GM18870 (cell line): Measurements from ENCODE around the gene DDX20.
"Not testable (repeated sequence)": the region's sequence is repeated elsewhere in the genome, so short reads cannot be mapped to it uniquely, and the experiment has no call there.

Source experiments
- ATAC-seq: cut with Tn5 transposase; IDR thresholded peaks from one replicate; pipeline ENCODE4 v1.9.1; 2021; ENCODE audit warnings: moderate library complexity; ENCODE audit not compliant: unreplicated experiment

Gene DDX20

DNA sequence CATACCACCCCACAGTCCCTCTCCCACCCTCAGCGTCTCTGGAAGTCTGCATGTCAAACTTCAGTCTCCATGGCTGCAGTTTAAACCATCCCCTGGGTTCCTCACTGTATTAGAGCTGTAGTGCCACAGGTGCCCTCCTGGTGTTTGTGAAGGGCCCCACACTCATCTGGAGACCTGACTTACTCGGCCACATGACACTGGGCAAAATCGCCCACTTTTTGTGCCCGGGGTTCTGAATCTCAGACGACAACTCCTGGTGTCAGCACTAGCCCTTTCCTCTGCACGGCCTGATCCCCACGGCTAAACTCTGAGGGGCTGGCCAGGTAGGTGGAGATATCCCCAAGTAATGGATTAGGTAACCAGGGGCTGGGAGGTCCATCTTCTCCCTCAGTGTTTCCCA lies 23.0 kb upstream of the DDX20 start:
- ATAC-seq = no peak

DNA sequence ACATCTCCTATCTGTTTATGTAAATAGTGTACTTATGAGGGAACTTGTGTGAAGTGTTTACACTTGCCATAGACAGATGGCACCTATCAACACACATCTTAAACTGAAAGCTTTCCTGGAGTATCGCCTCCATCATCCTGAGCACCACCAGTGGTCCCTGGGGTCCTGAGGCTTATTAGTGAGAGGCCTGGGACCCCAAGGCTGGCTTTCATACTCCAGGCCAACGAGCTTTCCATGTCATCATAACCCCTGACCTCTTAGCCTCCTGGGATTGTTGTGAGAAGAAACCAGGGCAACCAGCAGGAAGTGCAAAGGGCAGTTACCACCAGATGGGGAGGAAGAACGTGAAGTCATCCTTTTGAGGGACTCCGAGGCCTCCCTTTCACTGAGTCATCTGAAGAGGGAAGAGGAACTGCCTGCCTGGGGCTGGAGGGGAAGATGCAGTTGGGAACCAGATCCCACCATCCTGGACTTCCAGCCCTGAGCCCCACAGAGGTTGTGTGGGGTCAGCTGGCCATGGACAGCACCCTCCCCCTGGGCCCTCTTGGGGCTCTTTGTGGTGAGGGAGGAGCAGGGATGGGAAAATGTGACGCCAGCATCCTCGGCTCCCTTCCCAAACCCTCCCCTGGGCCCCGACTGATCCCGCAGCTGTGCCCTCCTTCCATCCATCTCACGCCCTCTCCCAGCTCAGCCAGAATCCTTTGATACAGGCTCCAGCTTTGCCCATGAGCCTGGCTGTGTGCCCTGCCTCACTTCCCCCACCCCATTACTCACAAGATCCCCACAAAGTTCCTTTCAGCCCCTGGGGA lies 22.3 kb upstream of the DDX20 start:
- ATAC-seq = no peak

DNA sequence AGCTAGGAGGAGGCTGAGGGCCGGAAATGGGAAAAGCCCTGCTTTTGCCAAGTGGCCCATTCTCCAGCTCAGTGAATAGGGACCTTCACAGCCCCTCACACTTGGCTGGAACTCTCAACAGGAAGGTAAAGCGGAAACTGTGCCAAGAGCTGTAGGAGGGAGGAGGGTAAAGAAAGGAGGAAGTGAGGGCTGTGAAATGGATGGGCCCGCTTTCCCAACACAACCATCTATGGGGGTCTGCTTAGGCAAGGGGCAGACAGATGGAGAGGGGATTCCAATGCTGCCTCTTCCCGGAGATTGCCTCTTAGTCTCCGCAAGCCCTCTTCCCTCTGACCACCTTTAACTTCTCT lies 21.7 kb upstream of the DDX20 start:
- ATAC-seq = no peak

DNA sequence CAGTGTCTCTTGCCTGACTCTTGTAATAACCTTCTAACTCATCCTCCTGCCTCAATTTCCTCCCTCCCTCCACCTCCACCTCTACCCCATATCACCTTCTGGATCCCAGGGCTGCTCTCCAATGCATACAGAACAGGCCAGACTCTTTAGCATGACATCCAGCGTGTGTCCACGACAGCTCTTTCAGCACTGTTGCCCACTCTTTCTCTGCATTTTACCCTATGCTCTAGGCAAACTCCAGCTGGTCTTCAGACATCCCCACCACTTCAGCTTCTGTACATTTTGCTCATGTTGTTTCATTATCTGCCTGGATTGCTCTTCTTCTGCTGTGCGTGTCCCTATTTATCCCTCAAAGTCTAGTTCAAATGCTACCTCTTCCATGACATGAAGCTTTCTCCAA lies 21.3 kb upstream of the DDX20 start:
- ATAC-seq = no peak

DNA sequence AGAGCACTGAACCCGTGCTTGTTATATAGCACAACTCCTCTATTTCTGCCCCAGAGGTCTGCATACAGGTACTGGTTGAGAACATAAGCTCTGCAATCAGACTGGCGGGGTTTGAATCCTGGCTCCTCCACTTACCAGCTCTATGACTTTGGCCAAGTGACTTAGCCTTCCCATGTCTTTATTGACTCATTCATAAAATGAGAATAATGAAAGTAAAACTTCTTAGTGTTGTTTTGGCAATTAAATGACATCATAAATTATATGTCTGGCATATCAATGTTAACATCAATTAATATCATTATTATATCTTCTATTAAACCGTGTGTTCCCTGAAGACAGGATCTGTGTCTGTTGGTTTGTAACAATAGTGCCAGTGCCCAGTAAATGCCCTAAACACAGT lies 20.8 kb upstream of the DDX20 start:
- ATAC-seq = no peak

DNA sequence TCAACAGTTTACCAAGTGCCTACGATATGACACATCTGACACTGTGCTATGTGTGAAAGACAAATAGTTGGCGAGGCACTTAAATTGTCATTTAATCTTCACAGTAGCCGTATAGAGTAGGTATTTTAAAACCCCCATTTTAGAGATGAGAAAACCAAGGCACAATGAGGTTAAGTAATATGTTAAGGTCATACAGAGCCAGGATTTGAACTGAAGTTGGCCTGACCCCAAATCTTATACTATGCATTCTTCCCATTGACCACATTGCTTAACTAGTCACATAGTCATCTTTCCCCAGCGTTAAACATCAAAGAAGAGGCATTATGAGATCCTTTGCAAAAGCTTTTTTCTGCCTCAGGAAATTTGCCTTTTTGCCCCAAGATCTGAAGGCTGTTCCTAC lies 20.4 kb upstream of the DDX20 start:
- ATAC-seq = no peak

DNA sequence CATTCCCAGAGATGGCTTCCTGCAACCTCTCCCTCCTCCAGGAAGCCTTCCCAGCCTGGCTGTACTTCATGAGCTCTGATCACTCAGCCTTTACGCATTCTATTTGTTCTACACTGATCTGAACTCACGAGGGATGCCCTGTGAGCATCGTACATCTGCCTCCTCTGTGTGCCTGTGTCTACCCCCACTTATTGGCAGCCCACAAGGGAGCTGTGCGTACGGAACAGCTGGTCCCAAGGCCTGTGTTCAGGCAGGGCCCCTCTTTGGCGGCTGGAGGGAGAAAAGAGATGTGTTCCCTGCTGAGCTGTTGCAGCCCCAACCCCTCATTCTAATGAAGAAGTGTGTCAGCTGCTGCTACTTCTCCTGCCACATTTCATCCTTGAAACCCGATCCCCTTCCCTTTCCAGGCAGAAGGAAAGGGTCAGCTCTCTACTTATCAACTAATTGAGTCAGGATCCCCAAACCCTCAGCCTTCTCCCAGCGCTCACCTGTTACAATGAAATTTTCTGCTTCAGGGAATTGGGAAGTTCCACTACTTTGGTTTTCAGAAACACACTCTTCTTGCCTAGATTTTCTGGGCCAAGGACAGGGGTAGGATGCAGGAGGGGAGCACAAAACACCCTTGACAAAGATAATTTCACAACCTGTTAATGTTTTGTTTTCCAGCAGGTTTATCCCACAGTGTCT lies 19.7 kb upstream of the DDX20 start:
- ATAC-seq = no peak

DNA sequence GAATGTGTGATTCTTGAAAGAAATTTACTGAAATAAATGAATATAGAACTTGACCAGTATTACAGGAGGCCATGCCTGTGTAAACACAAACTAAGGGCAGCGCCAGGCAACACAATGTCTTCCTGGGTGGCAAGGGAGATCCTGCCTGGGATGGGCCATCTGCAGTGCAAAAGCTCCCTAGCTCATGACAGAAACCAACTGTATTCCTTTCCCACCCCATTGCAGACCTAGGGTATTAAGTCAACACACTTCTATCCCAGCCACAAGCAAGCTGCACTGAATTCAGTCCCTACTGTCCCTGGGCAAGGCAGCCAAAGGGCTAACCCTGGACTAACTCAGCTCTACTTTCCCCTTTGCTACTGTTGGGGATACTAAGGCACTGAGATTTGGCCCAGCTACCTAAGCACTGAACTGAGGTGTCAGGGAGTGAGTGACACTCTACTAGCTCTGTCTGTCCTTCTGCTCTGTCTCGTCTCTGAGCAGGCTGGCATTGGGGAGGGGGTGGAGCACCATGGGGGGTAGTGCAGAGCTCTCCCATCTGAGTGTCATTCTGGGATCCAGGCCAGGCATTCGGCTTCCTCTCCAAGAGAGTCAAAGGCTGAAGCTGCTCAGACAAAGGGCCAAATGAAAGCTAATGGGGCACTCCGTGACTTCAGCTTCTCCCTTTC lies 19.0 kb upstream of the DDX20 start:
- ATAC-seq = no peak

DNA sequence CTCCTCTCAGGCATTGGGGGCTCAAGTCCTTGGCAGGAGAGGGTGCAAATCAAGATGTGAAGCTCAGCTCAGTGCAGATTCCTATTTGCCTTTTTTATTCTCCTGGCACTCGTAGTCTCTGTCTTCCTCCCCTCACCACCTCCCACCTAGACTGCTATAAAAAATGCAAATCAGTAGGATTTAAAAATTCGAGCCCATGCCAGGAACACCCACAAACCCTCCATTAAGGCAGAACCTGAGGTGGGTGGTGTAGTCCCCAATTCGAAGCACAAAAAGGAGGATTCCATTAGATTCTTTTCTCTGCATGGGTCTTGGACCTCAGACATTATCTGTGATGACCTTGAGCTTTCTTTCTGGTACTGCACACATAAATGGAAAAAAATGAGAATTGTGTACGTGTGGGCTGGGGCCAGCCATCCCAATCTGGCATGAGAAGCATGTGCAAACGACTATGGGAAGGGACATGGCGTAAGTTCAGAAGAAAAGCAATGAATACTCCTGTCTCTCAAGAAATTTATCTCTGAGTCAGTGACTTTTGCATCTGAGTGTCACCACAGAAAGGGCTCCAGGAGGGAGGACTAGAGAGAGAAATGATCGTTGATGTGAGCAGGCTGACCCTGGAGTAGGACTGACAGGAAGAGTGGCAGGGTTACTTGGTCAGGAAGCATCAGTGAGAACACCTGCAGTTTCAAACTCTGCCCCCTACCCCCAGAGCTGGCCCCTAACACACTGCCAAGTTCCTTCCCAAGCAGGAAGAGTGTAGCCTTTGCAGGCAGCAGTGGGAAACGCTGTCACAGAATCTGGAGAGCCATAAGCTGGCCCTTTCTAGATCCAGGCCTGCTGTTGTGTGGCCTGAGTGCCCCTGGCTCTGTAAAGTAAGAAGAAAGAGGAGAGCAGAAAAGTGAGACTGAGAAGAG lies 18.2 kb upstream of the DDX20 start:
- no peak for ATAC-seq

DNA sequence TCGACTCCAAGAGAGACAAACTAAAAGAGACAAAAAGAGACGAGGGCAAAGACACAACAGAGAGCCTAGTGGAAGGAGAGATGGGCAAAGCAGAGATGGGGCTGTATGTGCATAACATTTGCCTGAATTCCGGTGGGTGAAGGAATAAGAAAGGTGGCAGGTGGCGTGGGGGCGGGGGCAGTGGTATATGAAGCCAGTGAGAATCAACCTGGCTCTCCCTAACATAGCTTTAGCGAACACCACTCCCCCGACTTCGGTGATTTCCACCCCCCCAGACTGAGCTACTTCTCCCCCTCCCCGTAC lies 17.6 kb upstream of the DDX20 start:
- ATAC-seq = no peak

DNA sequence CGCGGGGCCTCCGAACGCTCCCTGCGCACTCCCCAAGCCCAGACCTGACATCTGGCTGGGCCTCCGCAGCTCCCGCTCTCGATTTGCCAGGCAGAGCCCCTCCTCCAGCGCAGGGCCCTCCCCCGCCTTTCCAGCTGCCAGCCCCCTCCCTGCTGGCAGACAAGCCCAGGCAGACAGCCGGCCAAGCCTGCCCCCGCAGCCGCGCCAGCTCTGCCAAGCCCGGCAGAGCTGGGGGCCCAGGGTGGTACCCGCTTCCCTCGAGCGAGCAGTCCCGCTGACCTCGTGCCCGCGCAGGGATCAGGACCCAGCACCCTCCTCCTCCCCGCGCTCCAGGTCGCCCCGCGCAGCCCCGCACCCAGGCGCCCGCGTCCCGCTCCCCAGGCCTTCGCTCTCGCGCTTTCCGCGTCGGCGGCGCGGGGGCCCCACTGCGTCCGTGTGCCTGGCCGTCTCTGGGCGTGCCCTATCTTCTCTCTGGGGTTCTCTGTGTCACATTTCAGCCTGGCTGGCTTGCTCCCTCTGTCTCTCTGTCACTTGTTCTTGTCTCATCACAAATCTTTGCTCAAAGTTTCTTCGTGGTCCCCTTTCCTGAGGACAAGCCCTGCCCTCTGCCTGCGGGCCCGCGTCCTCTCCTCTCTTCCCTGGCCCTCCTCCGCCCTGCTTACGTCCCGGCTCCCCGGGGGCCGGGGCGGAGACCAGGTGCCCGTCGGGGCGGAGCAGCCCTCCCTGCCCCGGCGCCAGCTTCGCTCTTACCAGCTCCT lies 17.1 kb upstream of the DDX20 start:
- peak; percentile 35 for ATAC-seq

DNA sequence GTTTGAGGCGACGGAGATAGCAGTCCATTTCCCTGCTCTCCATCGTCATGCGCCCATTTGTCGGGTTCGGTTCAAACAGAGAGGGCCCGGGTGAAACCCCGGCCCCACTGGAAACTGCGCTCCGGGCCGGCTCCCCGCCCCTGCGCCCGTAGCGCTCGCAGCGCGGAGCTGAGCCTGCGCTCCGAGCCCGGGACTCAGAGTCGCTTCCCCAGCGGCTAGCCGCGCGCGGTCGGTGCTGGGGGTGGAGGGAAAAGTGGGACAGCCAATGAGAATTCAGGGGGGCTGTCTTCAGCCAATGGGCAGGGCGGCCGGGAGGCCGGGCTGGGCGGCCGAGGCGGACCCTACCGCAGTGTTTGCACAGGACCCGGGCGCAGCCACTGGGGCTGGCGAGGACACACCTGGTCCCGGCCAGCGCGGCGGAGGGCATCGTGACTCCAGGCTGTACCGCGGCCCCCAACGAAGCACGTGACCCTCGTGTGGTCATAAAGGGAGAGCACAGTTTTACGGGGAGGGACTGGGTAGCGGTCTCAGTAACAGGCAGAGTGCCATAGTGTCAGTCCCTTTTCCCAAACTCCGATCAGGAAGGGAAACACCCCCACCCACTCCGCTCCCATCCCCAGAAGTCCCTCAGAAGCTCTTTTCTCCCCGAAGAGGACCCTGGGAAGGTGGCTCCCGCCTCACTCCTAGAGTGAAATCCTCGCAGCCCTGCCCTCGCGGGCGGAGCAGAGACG lies 16.3 kb upstream of the DDX20 start, which contains the start of gene INKA2:
TSS of gene INKA2 (minus strand) at position 202 of the 731 bp plus-strand sequence. CDS start at position 49, 153 bp downstream.
- ATAC-seq = peak; percentile 74

DNA sequence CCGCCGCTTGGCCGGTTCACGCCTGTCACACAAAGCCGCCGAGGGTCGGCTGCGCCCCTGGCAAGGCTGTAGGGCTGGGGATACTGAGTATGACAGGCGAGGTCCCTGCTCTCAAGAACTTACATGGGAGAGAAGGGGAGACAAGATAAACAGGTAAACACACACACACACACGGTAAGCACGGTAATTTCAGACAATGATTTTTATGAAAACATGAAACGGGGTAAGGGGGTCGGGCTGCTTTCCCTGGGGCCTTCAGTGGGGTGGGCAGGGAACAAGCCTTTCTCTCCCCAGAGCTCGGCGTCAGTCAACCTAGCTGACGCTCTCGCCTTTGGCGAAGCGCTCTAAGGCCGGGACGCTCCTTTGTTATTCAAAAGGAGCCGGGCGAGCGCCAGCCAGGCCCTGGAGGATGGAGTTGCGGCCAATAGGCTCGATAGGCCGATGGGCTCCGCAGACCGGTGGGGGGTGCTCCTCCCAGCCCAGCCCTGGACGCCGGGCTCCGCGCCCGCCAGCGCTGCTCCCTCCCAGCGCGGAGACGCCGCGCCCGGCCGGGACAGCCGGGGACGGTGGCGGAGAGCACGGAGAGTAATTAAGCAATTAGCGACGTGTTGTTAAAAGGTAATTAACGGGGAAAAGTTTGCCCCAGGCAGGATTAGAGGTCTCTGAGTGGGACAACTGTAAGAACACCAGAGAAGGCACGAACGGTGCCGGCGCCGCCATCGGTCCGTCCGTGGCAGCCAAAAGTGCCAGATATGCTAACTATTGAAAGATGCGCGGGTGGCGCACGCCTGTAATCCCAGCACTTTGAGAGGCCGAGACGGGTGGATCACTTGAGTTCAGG lies 15.6 kb upstream of the DDX20 start:
- ATAC-seq = no peak

DNA sequence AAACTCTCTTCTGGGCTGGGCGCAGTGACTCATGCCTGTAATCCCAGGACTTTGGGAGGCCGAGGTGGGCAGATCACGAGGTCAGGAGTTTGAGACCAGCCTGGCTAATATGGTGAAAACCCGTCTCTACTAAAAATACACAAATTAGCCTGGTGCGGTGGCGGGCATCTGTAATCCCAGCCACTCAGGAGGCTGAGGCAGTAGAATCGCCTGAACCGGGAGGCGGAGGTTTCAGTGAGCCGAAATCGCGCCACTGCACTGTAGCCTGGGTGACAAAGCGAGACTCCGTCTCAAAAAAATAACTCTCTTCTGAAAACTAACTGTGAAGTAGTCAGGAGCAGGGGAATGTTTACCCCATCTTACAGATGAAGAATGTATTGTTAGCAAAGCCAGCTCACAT lies 13.4 kb upstream of the DDX20 start:
- ATAC-seq = not testable (repeated sequence)

DNA sequence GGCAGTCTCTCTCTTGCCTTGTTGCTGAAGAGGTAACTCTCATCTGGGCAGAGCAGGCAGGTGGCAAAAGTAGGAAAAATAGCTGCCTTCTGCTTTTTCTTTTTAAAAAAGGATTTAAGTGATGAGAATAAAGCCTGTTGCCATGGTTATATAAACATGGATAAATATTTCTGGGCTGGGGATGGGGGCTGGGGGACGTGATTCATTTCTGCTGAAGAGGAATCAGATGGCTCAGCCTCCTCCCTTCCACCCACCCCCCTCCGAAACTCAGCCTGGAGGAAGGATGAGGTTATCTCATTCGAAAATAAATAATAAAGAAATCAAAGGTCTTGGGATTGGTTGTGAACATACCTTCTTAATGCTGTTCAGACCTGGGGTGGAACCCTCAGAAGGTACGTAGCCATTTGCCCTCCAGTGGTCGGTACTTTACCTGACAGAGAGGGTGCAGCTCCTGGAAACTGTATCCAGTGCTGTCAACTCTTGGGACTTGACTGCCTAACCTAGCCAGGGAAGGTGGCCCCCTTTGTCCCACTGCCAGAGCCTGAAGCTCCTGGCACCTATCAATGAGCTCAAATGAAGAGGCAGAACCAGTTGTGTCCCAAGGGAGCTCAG lies 12.7 kb upstream of the DDX20 start:
- no peak for ATAC-seq

DNA sequence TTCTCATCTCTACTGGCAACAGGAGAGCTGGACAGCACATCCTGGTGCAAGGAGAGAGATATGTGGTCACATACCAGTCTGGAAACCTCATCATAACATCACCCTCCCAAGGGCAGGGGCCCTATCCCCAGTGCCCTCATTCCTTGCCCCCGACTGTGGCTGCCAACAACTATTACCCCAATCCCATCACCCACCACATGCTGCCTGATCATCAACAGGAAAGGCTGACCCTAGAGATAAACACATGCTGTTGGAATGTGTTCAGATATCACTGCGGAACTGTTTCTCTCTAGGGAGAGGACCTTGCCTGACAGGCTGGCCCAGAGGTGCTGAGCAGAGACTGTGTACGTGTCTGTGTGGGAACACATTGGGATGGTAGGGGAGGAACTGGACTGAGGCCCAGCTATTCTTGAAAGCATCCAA lies 12.0 kb upstream of the DDX20 start:
- ATAC-seq = no peak

DNA sequence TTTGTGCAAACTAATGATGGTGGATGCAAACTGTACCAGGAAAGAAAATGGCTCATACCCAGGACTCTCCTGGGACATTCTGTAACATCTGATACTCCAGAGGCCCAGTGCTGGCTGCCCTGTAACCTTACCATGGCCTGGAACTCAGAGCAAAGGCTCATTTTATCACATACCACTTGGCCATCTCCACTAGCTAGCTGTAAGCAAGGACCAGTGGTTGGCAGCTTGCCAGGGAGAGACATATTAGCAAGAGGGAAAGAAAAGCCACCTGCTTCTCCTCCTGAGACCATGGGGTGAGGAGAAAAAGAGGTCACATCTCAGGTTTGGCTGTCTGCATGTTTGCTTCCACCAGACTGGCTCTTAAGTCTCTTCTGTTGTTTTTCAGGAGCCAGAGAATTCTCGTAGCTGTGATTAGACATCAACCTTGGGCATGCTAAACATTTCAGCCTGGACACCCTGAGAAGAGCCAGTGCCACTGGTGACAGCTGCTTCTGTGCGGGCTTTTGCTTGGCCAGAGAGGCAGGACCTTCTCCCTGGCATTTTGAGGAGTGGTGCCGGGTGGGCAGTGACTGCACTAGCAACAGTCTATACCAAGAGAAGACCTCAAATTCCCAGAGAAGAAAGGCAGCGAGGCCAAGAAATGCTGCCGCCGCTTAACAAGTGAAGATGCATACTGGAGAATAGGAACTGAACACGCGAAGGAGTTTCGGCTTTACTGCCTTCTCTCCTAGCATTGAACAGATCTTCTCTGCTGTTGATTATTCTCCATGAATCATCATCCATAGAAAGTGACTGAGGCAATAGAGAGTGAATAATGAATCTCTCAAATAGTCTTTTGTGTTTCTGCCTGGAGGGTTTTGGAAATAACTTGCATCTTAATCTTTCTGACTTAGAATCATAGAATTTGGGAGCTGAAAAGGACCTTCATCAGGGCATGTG lies 9.8 kb upstream of the DDX20 start:
- ATAC-seq = no peak
